GM23338 (cell line): ENCODE measurements around the gene BMPER. TPM values are rescaled to one million over a fixed set of nuclear protein-coding genes. Genes with fewer than 3 reads are reported as not detected.

ENCODE experiments used
- ATAC-seq: fragments of 200-7000 bp; cut with Tn5 transposase; 3 replicates; pipeline ENCODE4 v1.9.1; 2020
- DNase-seq: peaks from one replicate; pipeline ENCODE4 v3.0.0-alpha.2; 2015; ENCODE audit warnings: low spot score
- H2AFZ ChIP-seq: fragments of 200-600 bp; sonication (generic); 2 replicates; pipeline ENCODE4 v1.8.0; 2016; ENCODE audit warnings: antibody characterized with exemption, mild to moderate bottlenecking, moderate library complexity
- H3F3A ChIP-seq: fragments of 200-600 bp; sonication (generic); replicated peaks from 2 replicates; pipeline ENCODE4 v1.8.0; 2017; ENCODE audit warnings: antibody characterized with exemption, mixed run types, low read depth
- H3K27ac ChIP-seq: fragments of 200-600 bp; sonication (generic); 2 replicates; pipeline ENCODE4 v1.6.1; 2016; ENCODE audit warnings: low read depth
- H3K27me3 ChIP-seq: fragments of 200-600 bp; sonication (generic); 2 replicates; pipeline ENCODE4 v1.8.0; 2016; ENCODE audit warnings: mild to moderate bottlenecking, mixed run types, moderate library complexity; ENCODE audit not compliant: insufficient read depth
- H3K36me3 ChIP-seq: fragments of 200-600 bp; sonication (generic); 2 replicates; pipeline ENCODE4 v1.8.0; 2016; ENCODE audit warnings: mild to moderate bottlenecking; ENCODE audit not compliant: insufficient read depth
- H3K4me1 ChIP-seq: fragments of 200-600 bp; sonication (generic); 2 replicates; pipeline ENCODE4 v1.8.0; 2016; ENCODE audit warnings: mild to moderate bottlenecking, moderate library complexity; ENCODE audit not compliant: insufficient read depth
- H3K4me2 ChIP-seq: fragments of 200-600 bp; sonication (generic); 2 replicates; pipeline ENCODE4 v1.7.1; 2017; ENCODE audit warnings: mixed run types
- H3K4me3 ChIP-seq: fragments of 200-600 bp; sonication (generic); 2 replicates; pipeline ENCODE4 v1.6.1; 2016; ENCODE audit warnings: mixed run types
- H3K79me2 ChIP-seq: fragments of 200-600 bp; sonication (generic); replicated peaks from 2 replicates; pipeline ENCODE4 v1.8.0; 2017; ENCODE audit warnings: mild to moderate bottlenecking; ENCODE audit not compliant: insufficient read depth
- H3K9me2 ChIP-seq: fragments of 200-600 bp; sonication (generic); 2 replicates; pipeline ENCODE4 v1.8.0; 2017; ENCODE audit not compliant: insufficient read depth
- H4K20me1 ChIP-seq: fragments of 200-600 bp; sonication (generic); replicated peaks from 2 replicates; pipeline ENCODE4 v1.8.0; 2017; ENCODE audit warnings: mild to moderate bottlenecking; ENCODE audit not compliant: insufficient read depth
- H3K27ac Mint-ChIP-seq: 2 replicates; pipeline ENCODE4 v1.8.0; 2020; ENCODE audit warnings: inconsistent platforms, mild to moderate bottlenecking, moderate library complexity, mixed read lengths
- H3K27me3 Mint-ChIP-seq: 3 replicates; pipeline ENCODE4 v1.8.0; 2022; ENCODE audit warnings: low read depth, mild to moderate bottlenecking, moderate library complexity, mixed read lengths, inconsistent platforms; ENCODE audit not compliant: insufficient read depth, poor library complexity
- H3K36me3 Mint-ChIP-seq: 3 replicates; pipeline ENCODE4 v1.8.0; 2021; ENCODE audit warnings: low read depth, mild to moderate bottlenecking, inconsistent platforms, moderate library complexity, mixed read lengths
- H3K4me1 Mint-ChIP-seq: 3 replicates; pipeline ENCODE4 v1.8.0; 2020; ENCODE audit warnings: mild to moderate bottlenecking, inconsistent platforms, mixed read lengths
- H3K4me3 Mint-ChIP-seq: 3 replicates; pipeline ENCODE4 v1.8.0; 2021; ENCODE audit warnings: moderate library complexity, mild to moderate bottlenecking, inconsistent platforms, mixed read lengths
- H3K9me3 Mint-ChIP-seq: 3 replicates; pipeline ENCODE4 v1.8.0; 2020; ENCODE audit warnings: moderate library complexity, mild to moderate bottlenecking, inconsistent platforms, mixed read lengths
- CREB1 ChIP-seq: fragments of 250-450 bp; sonication (Bioruptor Pico); IDR thresholded peaks from 2 replicates; pipeline ENCODE4 v1.5.0; 2020; ENCODE audit warnings: low read depth, mild to moderate bottlenecking, moderate library complexity
- ETS1 ChIP-seq: IDR thresholded peaks from 2 replicates; pipeline ENCODE4 v1.6.1; 2016; ENCODE audit warnings: antibody characterized with exemption
- EZH2 ChIP-seq: fragments of 200-600 bp; sonication (generic); IDR thresholded peaks from one replicate; pipeline ENCODE4 v1.8.0; 2017; ENCODE audit warnings: antibody characterized with exemption, mild to moderate bottlenecking, low read depth; ENCODE audit not compliant: unreplicated experiment
- POLR2AphosphoS5 ChIP-seq: IDR thresholded peaks from 2 replicates; pipeline ENCODE4 v1.6.1; 2016; ENCODE audit warnings: antibody characterized with exemption, low read depth
- REST ChIP-seq: IDR thresholded peaks from one replicate; pipeline ENCODE4 v1.6.1; 2018; ENCODE audit warnings: antibody characterized with exemption; ENCODE audit not compliant: unreplicated experiment
- ZNF462 ChIP-seq: fragments of 250-450 bp; sonication (Bioruptor Pico); IDR thresholded peaks from 2 replicates; pipeline ENCODE4 v1.5.0; 2020; ENCODE audit warnings: mild to moderate bottlenecking, moderate library complexity
- polyA plus RNA-seq: library from polyadenylated mRNA; unstranded; fragments of >200 nt; fragmentation: Nextera tagmentation; extraction: Ambion mirVana; gene quantifications from 2 replicates; pipeline ENCODE4 v1.2.1, GENCODE V29; 2016
- total RNA-seq: library from RNA; depleted of rRNA; stranded (reverse); fragments of >200 nt; shearing (Covaris generic); gene quantifications from 2 replicates; pipeline ENCODE4 v1.2.3, GENCODE V29; 2014

The BMPER gene
- total and polyA plus RNA-seq, 2 experiments from 2014 or later = 0.53 to 1.4 TPM

- H3K9me3 Mint-ChIP-seq = no peaks in the 10 kb centered on the region
- Histone ChIP-seq H3K27ac (no peak overlapping the region), H3F3A (no peaks in the 10 kb centered on the region), H3K27me3 (no peaks in the 10 kb centered on the region), H4K20me1 (no peaks in the 10 kb centered on the region), H3K4me1 (peaks cover 11% of the 10 kb centered on the region; the same call in 1 of the 2 replicates), H3K36me3 (no peaks in the 10 kb centered on the region; the same call in 1 of the 2 replicates), H3K9me2 (no peaks in the 10 kb centered on the region), H3K79me2 (no peaks in the 10 kb centered on the region), H3K4me3 (no peak overlapping the region), H2AFZ (no peak overlapping the region), H3K4me2 (no peak overlapping the region)
- H3K27me3 Mint-ChIP-seq = no peaks in the 10 kb centered on the region
- DNase-seq (no peak), ATAC-seq (no peak)
- H3K4me1 Mint-ChIP-seq = peaks cover 17% of the 10 kb centered on the region; the same call in 2 of the 3 replicates
- H3K27ac Mint-ChIP-seq = no peak overlapping the region
- no peak overlapping the region for H3K4me3 Mint-ChIP-seq
- no peaks in the 10 kb centered on the region for H3K36me3 Mint-ChIP-seq
- TF ChIP-seq ETS1 (no peak), REST (no peak), CREB1 (CRISPR knock-in tag) (no peak), POLR2AphosphoS5 (no peak)
These were observed 28.6 kb upstream of the BMPER start for GRCh38 chr7:33876596-33877274.

GRCh38 chr7:33880787-33881186 is 24.6 kb upstream of the BMPER start:
- no peaks in the 10 kb centered on the region; the same call in 1 of the 2 replicates for H3K36me3 ChIP-seq
- no peaks in the 10 kb centered on the region for H3F3A ChIP-seq
- H3K27me3 ChIP-seq = no peaks in the 10 kb centered on the region
- H3K79me2 ChIP-seq = no peaks in the 10 kb centered on the region
- Mint-ChIP-seq H3K4me1 (peaks cover 6% of the 10 kb centered on the region; the same call in 1 of the 3 replicates), H3K27ac (no peak overlapping the region), H3K27me3 (no peaks in the 10 kb centered on the region), H3K36me3 (no peaks in the 10 kb centered on the region), H3K4me3 (no peak overlapping the region), H3K9me3 (no peaks in the 10 kb centered on the region)
- H3K4me3 ChIP-seq = no peak overlapping the region
- TF ChIP-seq EZH2 = no peak
- TF ChIP-seq ZNF462 = no peak
- TF ChIP-seq POLR2AphosphoS5 = no peak
- DNase-seq (no peak), ATAC-seq (no peak)
- no peak overlapping the region for H3K4me2 ChIP-seq
- peaks cover 10% of the 10 kb centered on the region; the same call in 1 of the 2 replicates for H3K9me2 ChIP-seq
- H2AFZ ChIP-seq = no peak overlapping the region
- no peaks in the 10 kb centered on the region for H4K20me1 ChIP-seq
- H3K4me1 ChIP-seq = no peaks in the 10 kb centered on the region
- no peak overlapping the region for H3K27ac ChIP-seq
